Urinary bladder (tissue), 4 donors: ENCODE data around the gene MAN1A1. TPM values are rescaled to one million over a fixed set of nuclear protein-coding genes. Genes with fewer than 3 reads are reported as not detected.
A peak's percentile ranks its signal among the peaks of the same experiment; 100 is the strongest.

ENCODE experiments used
- DNase-seq: peaks from one replicate; pipeline ENCODE4 v3.0.0-alpha.2; 2015; ENCODE audit errors: extremely low spot score
- H3K27ac ChIP-seq: one replicate; pipeline ENCODE4 v1.5.1; 2013; ENCODE audit warnings: low read depth, mild to moderate bottlenecking, moderate library complexity
- H3K36me3 ChIP-seq: one replicate; pipeline ENCODE4 v1.6.1; 2013; ENCODE audit warnings: mild to moderate bottlenecking, moderate library complexity; ENCODE audit not compliant: insufficient read depth
- H3K4me1 ChIP-seq: one replicate; pipeline ENCODE4 v1.6.1; 2013; ENCODE audit warnings: mild to moderate bottlenecking, moderate library complexity; ENCODE audit not compliant: insufficient read depth
- H3K4me3 ChIP-seq: one replicate; pipeline ENCODE4 v1.5.1; 2013; ENCODE audit warnings: low read depth, low read length
- WGBS: extraction: QIAGEN DNeasy Blood & Tissue Kit; methylation state at CpG from one replicate; pipeline ENCODE4 v1.1.7; 2013; 5-methylcytosine and 5-hydroxymethylcytosine counted together
- polyA plus RNA-seq: library from polyadenylated mRNA; stranded (reverse); fragments of 200-250 nt; gene quantifications from one replicate; pipeline ENCODE4 v1.2.3, GENCODE V29; 2013
- total RNA-seq: library from RNA; depleted of rRNA; stranded (reverse); fragments of >200 nt; gene quantifications from one replicate; pipeline ENCODE4 v1.2.3, GENCODE V29; 2014
- donor health status: healthy with polysubstance abuse.
- donor health status: healthy.

The MAN1A1 gene
- total and polyA plus RNA-seq, 2 donors = 98.6 to 245 TPM

DNA sequence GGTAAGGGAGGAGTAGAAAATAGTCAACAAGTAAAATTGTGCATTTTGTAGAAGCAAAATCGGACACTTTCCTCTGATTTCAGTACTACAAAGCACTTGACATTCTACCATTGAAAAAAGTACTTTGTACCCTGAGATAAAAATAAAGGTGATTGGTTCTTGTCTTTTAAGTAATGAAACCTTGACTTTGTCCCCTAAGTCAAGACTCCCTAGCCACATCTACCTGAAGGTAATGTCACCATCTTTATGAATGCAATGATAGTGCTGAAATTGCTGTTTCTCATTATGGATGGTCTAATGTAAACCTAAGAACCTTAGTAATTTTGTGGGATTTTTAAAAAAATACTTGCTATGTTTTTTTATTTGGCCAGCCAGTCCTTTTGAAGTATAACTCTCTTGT lies 2.4 kb upstream of the MAN1A1 start:
- Histone ChIP-seq H3K4me1 (no peaks in the 10 kb centered on the region), H3K36me3 (no peaks in the 10 kb centered on the region), H3K27ac (no peak overlapping the region), H3K4me3 (no peak overlapping the region)
- 96% methylated on average over 1 of the region's 1 CpG for WGBS
- DNase-seq = no peak

- WGBS = 16% methylated on average over 3 of the region's 3 CpGs
- no peak for DNase-seq
- H3K4me1 ChIP-seq = no peaks in the 10 kb centered on the region
- no peak overlapping the region for H3K4me3 ChIP-seq
- H3K27ac ChIP-seq = no peak overlapping the region
- H3K36me3 ChIP-seq = no peaks in the 10 kb centered on the region
These were observed 1.4 kb upstream of the MAN1A1 start for GRCh38 chr6:119350952-119351372.

DNA sequence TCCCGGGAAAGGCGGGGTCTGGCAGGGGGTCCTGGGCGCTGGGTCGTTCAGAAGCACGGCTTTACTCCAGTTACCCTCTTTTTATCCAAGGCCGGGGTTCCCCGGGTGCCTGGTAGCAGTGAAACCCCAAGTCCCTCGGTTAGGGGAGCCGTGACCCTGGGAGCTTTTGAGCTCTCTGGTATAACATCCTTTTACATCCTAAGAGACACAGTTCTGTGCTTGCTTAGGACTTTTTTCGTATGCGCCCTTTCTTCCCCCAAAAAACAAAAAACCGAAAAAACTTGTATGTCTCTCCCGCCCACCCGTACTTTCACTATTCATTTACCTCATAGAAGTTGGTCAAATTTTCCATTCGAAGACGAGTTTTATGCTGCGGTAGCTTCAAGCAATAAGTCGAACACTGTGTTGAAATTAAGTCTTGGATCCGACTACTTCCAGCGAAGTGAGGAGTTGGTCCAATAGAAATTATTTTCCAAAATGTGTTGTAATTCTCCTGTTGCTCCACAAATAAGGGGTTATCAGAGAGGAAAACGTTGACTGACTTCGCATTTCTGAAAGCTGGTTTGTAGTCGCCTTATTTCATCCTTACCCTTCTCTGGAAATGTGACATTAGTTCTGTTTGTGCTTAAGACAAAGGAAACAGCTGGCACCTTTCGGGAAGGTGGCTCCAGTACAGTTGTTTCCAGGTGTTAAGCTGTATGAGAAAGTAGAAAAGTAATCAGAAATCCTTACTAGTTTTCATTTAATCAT lies 816 bp upstream of the MAN1A1 start:
- Histone ChIP-seq H3K4me1 (no peaks in the 10 kb centered on the region), H3K4me3 (peak overlapping the region; percentile 96), H3K36me3 (no peaks in the 10 kb centered on the region), H3K27ac (peak overlapping the region; percentile 96)
- WGBS = 1% methylated on average over 24 of the region's 24 CpGs
- peak; percentile 51 for DNase-seq

GRCh38 chr6:119348748-119349360 lies 707 bp downstream of the MAN1A1 start:
- Histone ChIP-seq H3K4me3 (peak overlapping the region; percentile 96), H3K27ac (peak overlapping the region; percentile 85), H3K36me3 (no peaks in the 10 kb centered on the region), H3K4me1 (peaks cover 2% of the 10 kb centered on the region)
- no peak for DNase-seq
- WGBS = under 1% methylated on average over 75 of the region's 75 CpGs

GRCh38 chr6:119348096-119348747 lies 1.3 kb downstream of the MAN1A1 start:
- Histone ChIP-seq H3K4me1 (peaks cover 2% of the 10 kb centered on the region), H3K4me3 (peak overlapping the region; percentile 96), H3K36me3 (no peaks in the 10 kb centered on the region), H3K27ac (peak overlapping the region; percentile 72)
- 2% methylated on average over 35 of the region's 35 CpGs for WGBS
- DNase-seq = no peak

GRCh38 chr6:119347466-119348095 lies 2.0 kb downstream of the MAN1A1 start:
- H3K4me1 ChIP-seq = peaks cover 2% of the 10 kb centered on the region
- 9% methylated on average over 16 of the region's 16 CpGs for WGBS
- peak overlapping the region; percentile 11 for H3K27ac ChIP-seq
- no peak for DNase-seq
- H3K36me3 ChIP-seq = no peaks in the 10 kb centered on the region
- peak overlapping the region; percentile 96 for H3K4me3 ChIP-seq

- peaks cover 2% of the 10 kb centered on the region for H3K4me1 ChIP-seq
- no peak for DNase-seq
These were observed 2.6 kb downstream of the MAN1A1 start for GRCh38 chr6:119346936-119347335.

DNA sequence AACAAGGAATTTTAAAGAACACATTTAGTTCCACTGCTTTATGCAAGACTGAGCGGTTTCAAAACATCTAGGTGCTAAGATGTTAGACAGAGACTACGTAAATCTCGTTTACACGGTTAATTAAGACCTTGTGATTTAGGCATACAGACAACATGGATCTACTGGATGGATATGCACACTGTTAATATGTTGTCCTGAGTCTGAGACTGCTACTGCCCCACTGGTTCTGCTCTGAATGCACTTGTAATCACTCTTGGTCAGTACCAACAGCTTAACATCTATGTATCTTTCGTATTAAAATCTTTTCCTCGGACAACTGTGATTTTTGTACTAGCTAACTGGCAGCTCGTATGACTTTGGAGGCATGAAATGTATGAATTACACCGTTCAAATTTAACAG lies 3.1 kb downstream of the MAN1A1 start:
- H3K4me1 ChIP-seq = peaks cover 2% of the 10 kb centered on the region
- no peaks in the 10 kb centered on the region for H3K36me3 ChIP-seq
- 29% methylated on average over 8 of the region's 8 CpGs for WGBS
- H3K27ac ChIP-seq = no peak overlapping the region
- DNase-seq = no peak
- H3K4me3 ChIP-seq = peak overlapping the region; percentile 96

More at GRCh38 chr6:119346936-119347335, 2.6 kb downstream of the MAN1A1 start:
- Histone ChIP-seq H3K4me3 (peak overlapping the region; percentile 96), H3K36me3 (no peaks in the 10 kb centered on the region), H3K27ac (no peak overlapping the region)
- WGBS = 11% methylated on average over 1 of the region's 1 CpG

GRCh38 chr6:119345114-119345513 lies 4.4 kb downstream of the MAN1A1 start:
- WGBS = 47% methylated on average over 2 of the region's 2 CpGs
- no peak overlapping the region for H3K4me3 ChIP-seq
- no peak overlapping the region for H3K27ac ChIP-seq
- no peaks in the 10 kb centered on the region for H3K36me3 ChIP-seq
- H3K4me1 ChIP-seq = peaks cover 3% of the 10 kb centered on the region
- no peak for DNase-seq

- Histone ChIP-seq H3K36me3 (no peaks in the 10 kb centered on the region), H3K27ac (no peak overlapping the region), H3K4me1 (peaks cover 3% of the 10 kb centered on the region), H3K4me3 (no peak overlapping the region)
- DNase-seq = no peak
- 32% methylated on average over 1 of the region's 1 CpG for WGBS
These were observed 5.3 kb downstream of the MAN1A1 start for GRCh38 chr6:119344306-119344705.

GRCh38 chr6:119343573-119344146 lies 5.9 kb downstream of the MAN1A1 start:
- H3K4me1 ChIP-seq = peaks cover 5% of the 10 kb centered on the region
- H3K27ac ChIP-seq = no peak overlapping the region
- no peak overlapping the region for H3K4me3 ChIP-seq
- DNase-seq = no peak
- 73% methylated on average over 5 of the region's 5 CpGs for WGBS
- no peaks in the 10 kb centered on the region for H3K36me3 ChIP-seq

- whole genome bisulfite sequencing = 64% methylated on average over 4 of the region's 4 CpGs
- DNase-seq = no peak
- Histone ChIP-seq H3K27ac (no peak overlapping the region), H3K4me1 (peaks cover 5% of the 10 kb centered on the region), H3K36me3 (no peaks in the 10 kb centered on the region), H3K4me3 (no peak overlapping the region)
These were observed 6.4 kb downstream of the MAN1A1 start for GRCh38 chr6:119343167-119343566.

DNA sequence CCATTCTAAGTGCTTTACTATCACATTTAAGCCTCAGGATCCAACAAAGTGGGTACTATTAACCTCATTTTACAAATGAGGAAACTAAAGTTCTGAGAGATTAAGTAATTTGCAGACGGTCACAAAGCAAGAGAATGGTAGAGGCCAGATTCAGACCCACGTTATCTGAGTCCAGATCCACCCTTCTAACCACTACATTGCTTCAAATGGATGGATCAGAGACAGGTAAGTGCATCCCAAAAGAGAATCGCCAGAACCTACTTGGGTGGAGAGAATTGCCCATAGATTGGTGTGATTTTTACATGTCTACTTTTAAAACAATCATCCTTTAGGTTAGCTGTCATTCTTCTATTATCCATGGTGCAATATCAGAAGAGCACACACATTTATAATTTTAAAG lies 7.1 kb downstream of the MAN1A1 start:
- 84% methylated on average over 3 of the region's 3 CpGs for WGBS
- DNase-seq = no peak
- no peak overlapping the region for H3K4me3 ChIP-seq
- H3K36me3 ChIP-seq = no peaks in the 10 kb centered on the region
- H3K27ac ChIP-seq = no peak overlapping the region
- H3K4me1 ChIP-seq = peaks cover 5% of the 10 kb centered on the region
